T47D (cell line): Measurements from ENCODE around the gene CALHM4.

Experiments used
- DNase-seq, 2 experiments: peaks; one replicate each; pipeline versions ENCODE4 v3.0.0 to v3.0.0-alpha.2; 2011 to 2012; ENCODE audit warnings: low read depth in 1 of 2, low spot score in 1 of 2
- JUND ChIP-seq: IDR thresholded peaks from 2 replicates; pipeline ENCODE4 v1.6.1; 2012; ENCODE audit warnings: low read depth
- in situ Hi-C: cut with HindIII; loops from 2 replicates; pipeline ENCODE4 v1.10.0; 2016; ENCODE audit warnings: low sequenced_read_pairs, low pct_unique_long_range_greater_than_20kb

The CALHM4 gene

GRCh38 chr6:116556065-116556464 lies 2.5 kb downstream of the CALHM4 start:
- in situ Hi-C loops = no loop called here
- DNase-seq = no peak
- TF ChIP-seq JUND = no peak

- no peak for TF ChIP-seq JUND
- DNase-seq = no peak
- in situ Hi-C loops = no loop called here
Measured at GRCh38 chr6:116556814-116557415, 3.4 kb downstream of the CALHM4 start.

- DNase-seq = peak in 1 of 2 experiments; percentile 61
- no peak for TF ChIP-seq JUND
- in situ Hi-C loops = no loop called here
Measured at GRCh38 chr6:116557893-116558292, 4.3 kb downstream of the CALHM4 start.

- TF ChIP-seq JUND = no peak
- in situ Hi-C loops = no loop called here
- no peak for DNase-seq
Measured at GRCh38 chr6:116560130-116560529, 6.6 kb downstream of the CALHM4 start.

GRCh38 chr6:116561377-116562018 lies 7.9 kb downstream of the CALHM4 start:
- in situ Hi-C loops = no loop called here
- TF ChIP-seq JUND = no peak
- peak; percentile 21 to 66 for DNase-seq

- in situ Hi-C loops = no loop called here
- no peak for TF ChIP-seq JUND
- no peak for DNase-seq
Measured at GRCh38 chr6:116562019-116562403, 8.5 kb downstream of the CALHM4 start.

GRCh38 chr6:116562614-116563013 lies 9.1 kb downstream of the CALHM4 start:
- in situ Hi-C loops = no loop called here
- no peak for DNase-seq
- TF ChIP-seq JUND = no peak

GRCh38 chr6:116563830-116564229 lies 10.3 kb downstream of the CALHM4 start:
- no peak for TF ChIP-seq JUND
- DNase-seq = no peak
- in situ Hi-C loops = no loop called here

- TF ChIP-seq JUND = no peak
- in situ Hi-C loops = no loop called here
- no peak for DNase-seq
Measured at GRCh38 chr6:116564311-116564710, 10.8 kb downstream of the CALHM4 start.

GRCh38 chr6:116564921-116565872 lies 11.6 kb downstream of the CALHM4 start:
- TF ChIP-seq JUND = no peak
- in situ Hi-C loops = no loop called here
- DNase-seq = no peak

- TF ChIP-seq JUND = no peak
- DNase-seq = no peak
- in situ Hi-C loops = no loop called here
Measured at GRCh38 chr6:116568111-116568510, 14.6 kb downstream of the CALHM4 start.

GRCh38 chr6:116568821-116569755 lies 15.5 kb downstream of the CALHM4 start:
- in situ Hi-C loops = no loop called here
- TF ChIP-seq JUND = no peak
- DNase-seq = no peak
